Measurements from ENCODE around the gene ANKRD34C.

Gene ANKRD34C

DNA sequence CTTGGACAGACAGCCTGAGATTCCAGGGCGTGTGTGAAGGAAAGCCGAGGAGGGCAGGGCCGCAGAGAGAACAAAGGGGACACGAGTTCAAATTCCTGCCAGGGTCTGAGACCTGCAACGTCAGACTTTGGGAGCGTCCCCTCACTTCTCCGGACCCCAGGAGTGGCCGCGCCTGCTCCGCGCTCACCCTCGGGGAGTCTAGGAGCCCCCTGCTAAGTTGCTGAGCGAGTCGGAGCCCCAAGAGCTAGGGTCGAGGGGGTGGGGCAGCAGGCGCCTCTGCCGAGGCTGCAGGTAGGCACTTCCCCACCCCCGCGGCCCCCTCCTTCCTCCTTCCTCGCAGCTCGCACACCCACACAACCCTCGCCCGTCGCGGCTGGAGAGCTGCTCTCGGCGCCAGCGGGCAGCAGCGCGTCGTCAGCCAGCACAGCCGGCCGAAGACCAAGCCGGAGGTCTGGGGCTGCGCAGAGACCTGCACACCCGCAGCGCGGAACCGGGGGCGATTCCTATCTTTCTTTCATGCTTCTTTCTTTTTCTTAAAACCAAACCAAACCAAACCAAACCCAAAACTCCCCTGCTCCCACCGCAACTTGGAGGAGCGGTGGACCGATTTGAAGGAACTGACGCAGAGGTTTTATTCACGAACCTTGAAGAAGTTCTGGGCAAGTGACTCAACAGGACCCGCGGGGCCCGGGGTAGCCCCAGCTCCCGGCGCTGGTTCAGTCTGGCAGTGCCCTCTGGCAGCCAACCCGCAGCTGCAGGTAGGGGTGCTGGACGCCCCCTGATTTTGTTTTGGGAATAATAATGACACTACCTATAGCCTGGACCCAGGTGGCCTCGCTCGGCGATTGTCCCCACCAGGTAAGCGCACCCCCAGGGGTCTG, at the start of gene ANKRD34C:
Gene ANKRD34C (plus strand): TSS at position 352 of the 881 bp plus-strand sequence. CDS start 10,563 bp downstream, outside the sequence.
- no peak for DNase-seq (ENCODE audit: low read depth in 2 of 2)

GRCh38 chr15:79233236-79233635, 49.3 kb upstream of the ANKRD34C start:
- DNase-seq (ENCODE audit: low read depth in 2 of 2), result no peak

DNA sequence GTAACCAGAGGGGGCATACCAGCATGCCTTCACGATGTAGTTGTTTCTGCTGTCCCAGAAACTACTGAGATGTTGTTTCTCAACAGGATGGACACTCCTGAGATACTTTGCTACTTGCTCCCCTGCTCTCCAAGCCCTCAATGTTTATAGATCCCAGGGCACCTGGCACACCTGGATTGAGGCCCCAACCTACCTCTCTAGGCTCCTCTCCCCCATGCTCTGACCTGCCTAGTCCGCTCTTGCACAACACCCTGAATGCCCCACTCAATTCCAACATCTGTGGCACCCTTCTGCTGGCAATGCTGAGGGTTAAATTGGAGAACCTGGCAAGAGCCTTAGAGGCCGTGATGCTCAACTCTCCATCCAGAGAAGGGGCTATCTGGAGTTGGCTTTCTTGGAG, 42.5 kb upstream of the ANKRD34C start:
- no peak for DNase-seq (ENCODE audit: low read depth in 2 of 2)

DNA sequence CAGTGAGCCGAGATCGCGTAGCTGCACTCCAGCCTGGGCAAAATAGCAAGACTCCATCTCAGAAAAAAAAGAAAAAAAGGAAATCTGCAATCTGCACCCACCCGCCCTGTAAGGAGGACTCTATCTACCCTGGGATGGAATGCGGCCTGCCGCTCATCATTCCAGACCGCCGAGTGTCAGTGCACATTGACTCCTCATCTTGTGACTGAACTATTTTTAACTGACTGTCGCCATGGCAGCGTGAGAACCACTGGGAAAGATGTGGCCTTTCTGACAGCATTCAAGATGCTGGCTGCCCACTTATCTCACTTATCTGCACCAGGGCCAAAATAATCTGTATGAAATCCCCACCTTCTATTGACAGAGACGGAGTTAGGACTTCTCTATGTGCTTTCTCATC, 38.8 kb upstream of the ANKRD34C start:
- no peak for DNase-seq (ENCODE audit: low read depth in 2 of 2)

GRCh38 chr15:79244876-79245275, 37.6 kb upstream of the ANKRD34C start:
- DNase-seq (ENCODE audit: low read depth in 2 of 2), result no peak

GRCh38 chr15:79248183-79248582, 34.3 kb upstream of the ANKRD34C start:
- no peak for DNase-seq (ENCODE audit: low read depth in 2 of 2)

DNA sequence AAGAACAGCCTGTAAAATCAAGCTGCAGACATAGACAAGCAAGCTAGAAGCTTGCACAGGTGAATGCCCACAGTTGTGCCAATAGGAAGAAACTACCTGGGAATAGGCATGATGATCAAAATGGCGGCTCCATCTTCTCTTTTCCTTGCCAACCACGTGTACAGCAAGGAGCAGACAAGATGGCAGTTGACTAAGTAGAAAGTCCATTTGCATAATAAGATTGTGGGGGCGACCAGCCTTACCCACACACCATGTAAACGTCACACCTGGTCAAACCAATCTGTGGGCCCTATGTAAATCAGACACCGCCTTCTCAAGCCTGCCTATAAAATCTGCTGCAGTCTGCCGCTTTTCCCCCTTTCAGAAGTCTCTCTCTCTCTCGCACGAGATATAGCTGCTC, 25.1 kb upstream of the ANKRD34C start:
- no peak for DNase-seq (ENCODE audit: low read depth in 2 of 2)

DNA sequence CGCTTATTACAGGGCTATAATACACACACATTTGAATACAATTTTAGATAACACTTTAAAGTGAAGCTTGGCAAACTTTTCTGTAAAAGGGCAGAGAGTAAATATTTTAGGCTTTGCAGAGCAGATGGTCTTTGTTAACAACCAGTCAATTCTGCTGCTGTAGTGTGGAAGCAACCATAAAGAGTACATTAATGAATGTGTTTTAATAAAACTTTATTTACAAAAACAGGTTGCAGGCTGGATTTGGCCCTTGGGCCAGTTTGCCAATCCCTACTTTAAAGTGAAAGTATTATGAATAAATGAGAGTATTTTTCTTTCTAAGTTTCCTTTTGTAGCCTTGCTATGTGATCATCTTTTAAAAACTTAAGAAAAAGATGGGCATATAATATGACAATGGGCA, 20.7 kb upstream of the ANKRD34C start:
- DNase-seq (ENCODE audit: low read depth in 2 of 2), result no peak

DNA sequence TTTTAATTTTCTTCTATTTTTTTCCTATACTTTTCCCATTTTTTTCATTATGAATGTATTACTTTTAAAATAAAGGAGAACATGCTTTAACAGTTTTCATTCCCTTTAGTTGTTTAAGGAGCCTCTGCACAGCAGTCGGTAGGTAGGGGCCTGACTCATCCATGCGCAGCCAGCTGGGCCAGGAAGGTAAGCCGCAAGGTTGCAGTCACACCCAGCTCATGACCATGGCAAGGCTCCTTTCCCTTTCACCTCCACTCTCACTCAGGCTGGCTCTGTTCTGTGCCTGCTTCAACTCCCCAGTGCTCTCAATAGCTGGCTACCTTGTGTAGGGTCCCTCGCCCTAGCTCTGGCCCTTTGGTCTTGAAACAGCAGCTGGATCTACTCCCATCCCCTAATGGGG, 17.4 kb upstream of the ANKRD34C start:
- no peak for DNase-seq (ENCODE audit: low read depth in 2 of 2)

GRCh38 chr15:79265987-79266579, 16.4 kb upstream of the ANKRD34C start:
- no peak for DNase-seq (ENCODE audit: low read depth in 2 of 2)

DNA sequence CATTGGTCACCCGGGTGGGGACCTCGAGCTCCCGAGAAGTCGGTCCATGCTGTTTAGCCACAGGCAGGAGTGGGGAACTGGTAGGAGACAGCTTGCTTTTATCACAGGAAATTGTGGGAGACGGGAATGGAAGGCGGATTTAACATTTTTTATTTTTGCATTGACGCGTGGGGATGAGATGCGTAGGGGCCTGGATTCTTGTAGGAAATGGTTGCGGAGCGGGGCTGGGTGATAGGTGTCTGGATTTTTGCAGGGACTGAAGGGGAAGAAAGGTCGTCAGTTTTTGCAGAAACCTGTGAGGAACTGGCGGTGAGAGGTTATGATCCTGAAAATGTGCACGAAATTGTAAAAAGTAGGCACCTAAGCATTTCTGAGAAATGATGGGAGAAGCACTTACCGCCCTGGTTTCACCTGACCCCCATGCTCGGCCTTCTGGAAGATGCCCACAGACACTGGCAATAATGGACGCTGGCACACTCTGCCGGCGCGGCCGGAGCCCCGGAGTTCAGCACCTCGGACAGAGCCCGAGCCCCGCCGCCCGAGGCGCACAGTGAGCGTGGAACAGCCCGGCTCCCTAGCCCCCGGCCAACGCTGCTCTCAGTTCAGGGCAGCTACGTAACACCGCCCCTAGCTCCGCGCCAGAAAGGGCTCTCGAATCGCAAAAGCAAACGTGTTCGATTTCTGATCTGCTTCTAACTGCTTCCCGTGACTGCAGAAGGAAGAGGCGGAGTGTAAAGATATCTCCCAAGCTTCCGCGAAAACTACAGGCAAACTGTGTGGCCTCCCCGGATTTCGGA, 928 bp downstream of the ANKRD34C start:
- no peak for DNase-seq (ENCODE audit: low read depth in 2 of 2)

- DNase-seq (ENCODE audit: low read depth in 2 of 2), result no peak
Measured at GRCh38 chr15:79290642-79291275, 8.2 kb downstream of the ANKRD34C start.

DNA sequence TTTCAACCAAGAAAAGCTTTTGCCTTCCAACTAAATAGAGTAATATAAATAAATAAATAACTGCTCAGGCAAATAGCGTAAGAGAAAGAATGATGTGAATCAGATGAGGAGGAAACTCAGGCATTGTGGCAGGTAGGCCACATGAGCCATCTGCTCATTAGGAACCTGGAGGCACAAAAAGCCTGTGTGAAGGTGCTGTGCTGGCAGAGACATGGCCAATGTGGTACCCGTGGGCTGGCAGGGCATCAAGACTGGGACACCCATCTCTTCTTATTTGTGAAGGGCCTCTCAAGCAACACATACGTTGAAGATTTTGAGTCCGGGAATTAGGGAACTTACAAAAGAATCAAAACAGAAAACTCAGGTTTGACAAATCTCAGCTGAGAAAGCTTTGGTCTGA, 9.5 kb downstream of the ANKRD34C start:
- DNase-seq (ENCODE audit: low read depth in 2 of 2), result no peak

DNA sequence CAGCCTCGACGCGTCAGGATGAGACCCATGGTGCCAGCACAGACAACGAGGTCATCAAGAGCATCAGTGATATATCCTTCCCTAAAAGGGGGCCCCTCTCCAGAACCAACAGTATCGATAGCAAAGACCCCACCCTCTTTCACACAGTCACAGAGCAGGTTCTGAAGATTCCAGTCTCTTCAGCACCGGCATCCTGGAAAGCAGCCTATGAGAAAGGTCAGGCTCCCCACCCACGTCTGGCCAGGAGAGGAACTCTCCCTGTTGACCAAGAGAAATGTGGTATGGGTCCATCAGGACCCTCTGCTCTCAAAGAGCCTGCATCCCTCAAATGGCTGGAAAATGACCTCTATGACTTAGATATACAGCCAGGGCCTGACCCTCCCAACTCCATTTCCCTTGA, 11.6 kb downstream of the ANKRD34C start:
- DNase-seq (ENCODE audit: low read depth in 2 of 2), result no peak

DNA sequence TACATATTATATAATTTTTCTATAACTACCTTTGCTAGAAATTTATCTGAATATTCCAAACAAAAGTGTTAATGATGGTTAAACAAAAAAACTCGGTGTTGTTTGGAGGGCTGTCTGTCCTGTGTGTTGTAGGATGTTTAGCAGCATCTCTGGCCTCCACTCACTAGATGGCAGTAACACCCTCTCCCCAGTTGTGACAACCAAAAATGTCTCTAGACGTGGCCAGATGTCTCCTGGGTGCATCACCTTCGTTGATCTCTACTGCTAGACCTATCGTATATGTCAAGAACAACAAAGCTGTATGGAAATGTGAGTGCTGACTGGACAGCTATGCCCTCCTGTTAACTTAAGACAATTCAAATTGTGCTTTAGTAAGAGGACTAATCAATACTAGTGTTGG, 14.1 kb downstream of the ANKRD34C start:
- no peak for DNase-seq (ENCODE audit: low read depth in 2 of 2)

DNA sequence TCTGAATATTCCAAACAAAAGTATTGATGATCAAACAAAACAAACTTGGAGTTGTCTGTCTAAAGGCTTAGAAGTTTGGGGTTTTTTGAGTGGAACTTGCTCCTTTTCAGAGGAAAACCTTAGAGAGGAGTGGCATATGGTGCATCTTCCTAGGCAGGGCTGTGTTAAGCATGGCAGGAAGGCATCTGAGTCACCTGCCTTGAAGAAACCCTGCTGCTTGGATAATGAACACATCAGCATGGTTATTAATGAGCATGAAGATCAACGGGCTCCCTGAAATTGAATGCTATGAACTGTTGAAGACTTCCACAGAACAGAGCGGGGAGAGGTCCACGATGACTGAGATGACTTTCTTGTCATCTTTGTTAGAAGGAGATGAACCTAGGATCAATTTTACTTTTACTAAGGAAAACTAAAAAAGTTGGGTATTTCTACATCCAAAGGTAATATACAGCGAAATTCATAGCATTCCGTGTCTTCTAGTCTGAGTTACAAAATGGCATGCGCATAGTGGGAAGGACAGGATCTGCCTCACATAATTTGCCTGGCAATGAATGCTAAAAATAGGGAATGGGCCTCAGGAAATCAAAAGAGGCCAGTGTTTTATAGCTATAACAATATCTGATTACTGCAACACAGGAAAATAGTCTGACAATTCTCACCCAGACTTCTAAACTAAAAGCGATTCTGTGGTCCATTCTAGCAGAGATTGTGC, 16.8 kb downstream of the ANKRD34C start:
- DNase-seq (ENCODE audit: low read depth in 2 of 2), result no peak

DNA sequence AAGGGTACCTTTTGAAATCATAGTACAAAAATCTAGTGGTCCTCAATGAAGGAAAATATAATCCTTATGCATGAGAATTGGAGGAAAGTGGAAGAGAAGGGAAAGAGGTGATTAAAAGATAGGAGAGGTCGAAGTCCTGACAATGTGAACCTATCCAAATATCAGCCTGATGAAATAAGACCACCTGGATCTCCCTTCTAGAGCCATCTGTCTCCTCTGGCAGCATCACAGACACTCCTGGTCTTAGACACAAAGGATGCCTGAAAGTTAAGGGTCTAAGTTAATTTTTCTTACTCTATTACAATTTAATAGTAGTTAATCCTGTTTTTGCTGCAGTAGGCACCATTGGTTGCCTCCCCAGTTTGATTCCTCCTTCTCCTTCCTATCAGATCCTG, 17.3 kb downstream of the ANKRD34C start:
- no peak for DNase-seq (ENCODE audit: low read depth in 2 of 2)

GRCh38 chr15:79307251-79307650, 24.7 kb downstream of the ANKRD34C start:
- DNase-seq (ENCODE audit: low read depth in 2 of 2), result no peak

GRCh38 chr15:79308874-79309273, 26.4 kb downstream of the ANKRD34C start:
- DNase-seq (ENCODE audit: low read depth in 2 of 2), result no peak

- DNase-seq (ENCODE audit: low read depth in 2 of 2), result no peak
Measured at GRCh38 chr15:79310612-79310984, 28.1 kb downstream of the ANKRD34C start.
